HG02678 (cell line): ENCODE results near the gene ADM.

Source experiments
- ATAC-seq: cut with Tn5 transposase; IDR thresholded peaks from one replicate; pipeline ENCODE4 v1.9.1; 2021; ENCODE audit warnings: mild to moderate bottlenecking, moderate library complexity; ENCODE audit not compliant: unreplicated experiment

ADM gene

DNA sequence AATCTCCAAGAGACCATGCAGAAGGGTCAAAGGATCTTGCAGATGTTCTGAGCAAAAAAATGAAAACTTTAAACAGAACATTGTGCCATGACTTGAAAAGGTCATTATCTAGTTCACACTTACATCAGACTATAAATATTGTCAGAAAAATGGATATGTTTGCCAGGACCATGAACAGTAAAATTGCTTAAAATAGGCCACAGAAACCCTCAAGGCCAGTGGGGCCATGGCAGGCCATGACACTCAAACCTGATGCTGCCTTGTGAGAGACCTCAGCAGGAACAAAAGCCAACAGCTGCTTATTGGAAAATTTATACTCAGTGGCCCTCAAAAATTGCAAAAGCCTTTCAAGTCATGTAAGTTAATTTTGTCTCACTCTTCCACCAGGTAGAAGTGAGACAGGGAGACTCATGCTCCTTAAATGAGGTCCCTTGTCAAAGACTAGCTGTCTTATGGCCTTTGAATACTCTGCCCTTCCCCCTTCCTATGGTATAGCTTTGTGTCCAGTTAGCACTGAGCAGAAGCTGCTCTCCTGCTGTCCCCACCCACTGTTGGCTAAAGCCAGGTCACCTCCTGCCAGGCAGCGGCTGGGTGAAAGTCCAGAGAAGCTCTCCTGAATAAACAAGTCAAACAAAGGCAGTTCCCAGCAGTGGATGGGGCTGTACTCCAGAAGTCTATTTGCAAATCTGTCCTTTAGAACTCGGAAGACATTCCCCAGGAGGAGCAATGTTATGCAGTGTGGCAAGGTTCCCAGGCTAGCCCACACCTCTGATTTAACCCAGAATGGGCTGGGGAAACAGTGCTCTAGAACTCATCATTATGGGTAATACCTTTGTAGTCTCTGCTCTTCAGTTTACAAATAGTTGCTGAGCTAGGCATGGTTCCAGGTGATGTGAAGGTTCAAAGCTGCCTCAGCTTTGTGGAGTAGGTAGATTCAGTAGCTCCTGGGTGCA is 21.4 kb downstream of the ADM start:
- ATAC-seq = no peak

DNA sequence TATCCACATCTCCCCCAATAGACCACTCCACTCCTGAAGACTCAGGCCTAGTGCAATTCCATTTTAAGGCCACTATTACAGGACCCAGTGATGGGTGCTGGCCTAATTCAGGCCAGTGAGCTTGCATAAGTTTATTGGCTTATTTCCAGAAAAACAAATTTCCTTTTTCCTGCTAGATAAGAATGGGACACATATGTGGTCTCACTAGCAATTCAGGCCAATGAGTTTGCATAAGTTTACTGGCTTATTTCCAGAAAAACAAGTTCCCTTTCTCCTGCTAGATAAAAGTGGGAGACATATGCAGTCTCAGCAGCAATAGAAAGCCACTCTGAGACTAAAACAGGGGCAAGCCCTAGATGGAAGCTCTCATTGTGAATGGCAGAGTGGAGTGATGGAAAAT is 22.4 kb downstream of the ADM start:
- no peak for ATAC-seq

DNA sequence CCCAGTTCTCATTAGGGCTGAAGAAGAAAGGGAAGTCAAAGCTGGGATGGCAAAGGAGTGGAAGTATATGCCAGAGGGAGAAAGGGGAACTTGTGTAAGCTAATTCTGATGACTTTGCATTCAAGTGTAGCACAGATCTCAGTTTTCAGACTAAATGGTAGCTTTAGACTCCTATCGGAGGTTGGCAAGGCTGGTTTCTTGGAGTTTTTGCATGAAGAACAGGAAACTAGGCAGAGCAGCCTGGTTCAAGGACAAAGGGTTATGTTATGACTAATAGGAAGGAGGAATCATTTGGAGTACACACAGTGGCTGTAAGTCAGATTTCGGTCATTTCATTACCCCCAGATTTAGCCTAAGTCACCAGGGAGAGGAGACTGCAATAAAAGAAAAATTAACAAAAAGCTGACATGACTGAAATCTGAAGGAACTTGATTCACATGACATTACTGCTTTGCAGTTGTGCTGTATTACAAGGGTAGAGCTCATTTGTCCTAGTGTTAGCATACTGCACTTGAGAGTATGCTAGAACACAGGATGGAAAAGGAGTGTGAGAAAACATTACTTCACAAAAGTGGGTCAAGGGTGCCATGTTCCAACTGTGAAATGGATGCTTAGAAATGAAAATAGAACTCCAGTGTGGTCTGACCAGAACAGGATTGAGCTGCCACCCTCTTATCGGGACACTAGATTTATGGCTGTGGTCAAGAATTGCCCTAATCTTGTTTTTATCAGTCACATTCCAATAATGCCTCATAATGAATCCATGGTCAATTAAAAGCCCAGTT is 23.6 kb downstream of the ADM start:
- ATAC-seq = no peak

DNA sequence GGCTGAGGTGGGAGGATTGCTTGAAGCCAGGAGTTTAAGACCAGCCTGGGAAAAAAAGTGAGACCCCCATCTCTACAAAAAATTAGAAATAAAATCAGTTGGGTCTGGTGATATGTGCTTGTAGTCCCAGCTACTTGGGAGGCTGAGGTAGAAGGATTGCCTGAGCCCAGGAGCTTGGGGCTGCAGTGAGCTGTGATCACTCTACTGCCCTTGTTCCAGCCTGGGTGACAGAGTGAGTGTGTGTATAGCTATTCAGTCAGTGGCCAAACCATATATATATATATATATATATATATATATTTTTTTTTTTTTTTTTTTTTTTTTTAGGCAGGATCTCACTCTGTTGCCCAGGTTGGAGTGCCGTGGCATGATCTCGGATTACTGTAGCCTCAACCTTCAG is 24.5 kb downstream of the ADM start:
- ATAC-seq = no peak

DNA sequence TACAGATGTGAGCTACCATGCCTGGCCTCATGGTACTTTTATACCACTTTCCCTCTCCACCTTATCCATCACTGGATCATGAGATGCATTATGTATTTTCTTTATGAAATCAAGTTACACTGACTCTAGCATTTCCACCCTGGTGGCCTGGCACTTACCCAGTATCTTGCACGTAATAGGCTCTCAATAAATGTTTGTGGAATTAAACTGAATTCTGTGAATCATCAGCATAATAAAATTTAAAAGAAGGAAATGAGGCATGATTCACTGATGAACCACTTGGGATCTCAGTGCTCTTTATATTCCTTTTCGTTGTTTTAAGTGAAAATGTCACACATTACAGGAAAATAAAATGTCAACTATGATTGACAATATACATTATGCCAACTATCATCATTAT is 25.1 kb downstream of the ADM start:
- ATAC-seq = no peak

DNA sequence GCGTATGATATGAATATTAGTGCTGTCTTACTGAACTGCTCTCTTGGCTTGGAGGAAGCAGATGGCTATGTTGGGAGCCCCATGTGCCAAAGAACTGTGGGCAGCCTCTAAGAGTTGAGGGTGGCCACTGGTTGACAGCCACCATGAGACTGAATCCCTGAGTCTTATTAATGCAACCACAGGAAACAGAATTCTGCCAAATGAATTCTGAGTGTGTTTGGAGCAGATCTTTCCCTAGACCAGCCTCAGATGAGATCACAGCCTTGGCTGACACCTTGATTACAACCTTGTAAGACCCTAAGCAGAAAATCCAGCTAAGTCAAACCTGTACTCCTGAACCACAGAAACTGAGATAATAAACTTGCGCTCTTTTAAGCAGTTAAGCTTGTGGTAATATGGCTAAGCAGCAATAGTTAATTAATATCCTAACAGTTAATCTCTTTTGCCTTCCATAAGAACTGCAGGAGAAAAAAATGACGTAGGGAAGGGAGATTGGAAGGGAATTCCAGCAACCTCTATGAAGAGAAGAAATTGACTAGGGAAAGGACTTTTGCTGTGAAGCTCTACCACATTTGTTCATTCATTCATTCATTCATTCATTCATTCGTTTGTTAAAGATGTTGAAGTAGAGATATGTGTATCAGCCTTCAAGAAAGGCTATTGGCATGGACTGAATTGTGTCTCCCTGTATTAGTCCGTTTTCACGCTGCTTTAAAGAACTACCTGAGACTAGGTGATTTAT is 26.8 kb downstream of the ADM start:
- ATAC-seq = no peak

DNA sequence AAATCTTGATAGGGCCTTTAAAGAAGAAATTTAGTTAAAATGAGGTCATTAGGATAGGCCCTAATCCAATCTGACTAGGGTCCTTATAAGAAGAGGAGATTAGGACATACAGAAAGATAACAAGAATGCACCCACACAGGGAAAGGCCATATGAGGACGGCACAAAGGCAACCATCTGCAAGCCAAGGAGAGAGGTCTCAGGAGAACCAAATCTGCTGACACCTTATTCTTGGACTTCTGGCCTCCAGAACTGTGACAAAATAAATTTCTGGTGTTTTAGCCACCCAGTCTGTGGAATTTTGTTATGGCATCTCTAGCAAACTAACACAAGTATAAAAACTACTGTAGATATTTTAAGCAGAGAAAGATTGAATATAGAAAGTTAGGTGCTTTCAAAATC is 28.6 kb downstream of the ADM start:
- no peak for ATAC-seq

DNA sequence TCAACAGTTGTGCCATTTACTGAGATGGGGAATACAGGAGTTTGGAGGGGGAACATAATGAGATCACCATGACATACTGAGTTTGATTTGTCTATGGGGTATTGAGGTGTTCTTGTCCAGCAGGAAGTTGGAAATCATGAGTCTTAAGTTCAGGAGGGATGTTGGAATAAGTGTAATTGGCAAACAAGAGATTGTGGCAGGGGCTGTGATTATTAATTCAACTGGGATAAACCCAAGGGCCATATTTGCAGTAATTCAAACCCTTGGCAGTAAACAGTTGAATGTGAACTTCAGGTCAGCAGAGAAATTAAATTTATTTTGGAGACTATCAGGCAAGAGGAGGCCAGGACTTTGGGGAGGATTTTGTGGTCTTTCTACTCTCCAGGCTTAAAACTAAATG is 33.4 kb downstream of the ADM start:
- ATAC-seq = no peak

DNA sequence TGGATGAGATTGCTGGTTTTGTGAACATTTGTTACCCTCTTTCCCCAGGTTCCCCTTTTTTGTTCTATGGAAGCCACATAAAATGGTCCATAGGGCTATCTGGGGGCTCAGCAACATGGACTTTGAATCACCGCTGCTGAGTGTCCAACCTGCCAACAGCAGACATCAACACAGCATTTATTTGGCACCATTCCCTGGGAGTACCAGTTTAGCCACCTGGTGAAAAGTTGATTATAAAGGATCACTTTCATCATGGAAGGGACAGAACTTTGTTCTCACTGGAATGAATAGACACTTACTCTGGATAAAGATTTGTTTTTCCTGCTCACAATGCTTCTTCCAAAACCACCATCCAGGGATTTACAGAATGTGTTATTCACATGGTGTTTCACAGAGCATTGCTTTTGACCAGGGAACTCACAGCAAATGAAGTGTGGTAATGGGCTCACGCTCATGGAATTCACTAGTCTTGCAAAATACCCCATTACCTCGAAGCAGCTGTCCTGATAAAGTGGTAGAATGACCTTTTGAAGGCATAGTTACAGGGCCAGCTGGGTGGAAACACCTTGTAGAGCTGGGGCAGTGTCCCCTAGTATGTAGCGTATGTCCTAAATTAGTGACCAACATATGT is 43.9 kb downstream of the ADM start:
- no peak for ATAC-seq

DNA sequence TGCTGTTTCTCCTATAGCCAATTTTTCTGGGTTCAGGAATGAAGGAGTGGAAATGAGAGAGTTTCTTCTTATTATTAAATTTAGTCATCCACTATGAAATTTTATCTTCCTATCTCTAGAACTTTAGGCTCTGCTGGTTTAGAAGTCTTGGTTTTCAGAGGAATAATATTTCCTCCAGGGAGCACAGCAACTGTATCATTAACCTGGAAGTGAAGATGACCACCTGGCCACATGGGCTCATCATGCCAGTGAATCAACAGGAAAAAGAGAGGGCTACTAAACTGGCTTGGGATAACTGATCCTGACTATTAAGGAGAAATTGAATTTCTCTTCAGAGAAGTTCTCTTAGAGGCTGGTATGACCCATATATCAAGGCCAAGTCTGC is 44.4 kb downstream of the ADM start:
- no peak for ATAC-seq

DNA sequence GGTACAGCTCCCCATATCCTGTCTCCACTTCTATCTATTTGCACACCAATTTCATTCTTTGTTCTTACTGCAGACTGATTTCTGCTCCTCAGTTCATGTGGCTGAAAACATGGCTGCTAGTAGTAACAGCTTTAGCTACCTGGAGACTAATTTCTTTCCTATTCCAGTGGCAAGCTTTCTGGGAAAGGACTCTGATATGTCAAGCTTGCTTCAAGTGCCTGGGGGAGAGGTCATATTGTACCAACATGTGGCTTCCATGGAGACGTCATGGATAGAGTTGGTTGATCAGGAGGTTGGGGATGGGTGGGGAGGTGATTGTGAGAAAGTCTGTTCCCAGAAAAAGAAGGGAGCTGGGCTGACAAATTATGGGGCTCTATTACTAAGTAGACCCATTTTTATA is 44.9 kb downstream of the ADM start:
- ATAC-seq = no peak

DNA sequence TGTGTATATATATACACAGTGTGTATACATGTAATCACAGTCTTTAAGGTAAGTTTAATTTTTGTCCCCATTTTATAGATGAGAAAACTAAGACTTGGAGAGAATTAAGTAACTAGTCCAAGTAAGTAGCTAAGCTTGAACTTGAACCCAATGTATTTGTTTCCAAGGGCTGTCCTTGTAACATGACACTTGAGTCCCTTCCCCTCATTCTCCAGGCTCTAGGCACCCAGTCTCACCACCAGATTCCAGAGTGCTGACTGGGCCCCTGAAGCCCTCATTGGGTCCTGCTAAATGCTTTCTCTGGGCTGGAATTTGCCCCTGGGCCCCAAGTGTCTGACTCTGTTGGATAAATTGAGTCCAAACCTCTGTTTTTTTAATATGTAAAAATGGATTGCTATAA is 45.5 kb downstream of the ADM start:
- no peak for ATAC-seq

DNA sequence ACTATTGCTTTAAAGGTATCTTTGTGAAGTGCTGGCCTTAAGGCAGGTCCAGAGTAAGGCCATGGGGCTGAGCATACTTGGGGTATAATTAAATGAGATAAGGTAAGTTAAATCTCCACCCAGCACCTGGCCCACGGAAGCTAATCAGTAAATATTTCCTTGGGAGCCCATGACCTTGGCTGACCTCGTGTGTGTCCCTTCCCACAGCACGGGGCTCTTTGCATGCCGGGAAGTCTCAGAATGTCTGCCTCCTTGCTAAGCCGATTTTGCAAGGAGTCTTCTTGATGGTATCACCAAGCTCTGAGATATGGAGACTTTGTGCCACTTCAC is 46.5 kb downstream of the ADM start:
- no peak for ATAC-seq

DNA sequence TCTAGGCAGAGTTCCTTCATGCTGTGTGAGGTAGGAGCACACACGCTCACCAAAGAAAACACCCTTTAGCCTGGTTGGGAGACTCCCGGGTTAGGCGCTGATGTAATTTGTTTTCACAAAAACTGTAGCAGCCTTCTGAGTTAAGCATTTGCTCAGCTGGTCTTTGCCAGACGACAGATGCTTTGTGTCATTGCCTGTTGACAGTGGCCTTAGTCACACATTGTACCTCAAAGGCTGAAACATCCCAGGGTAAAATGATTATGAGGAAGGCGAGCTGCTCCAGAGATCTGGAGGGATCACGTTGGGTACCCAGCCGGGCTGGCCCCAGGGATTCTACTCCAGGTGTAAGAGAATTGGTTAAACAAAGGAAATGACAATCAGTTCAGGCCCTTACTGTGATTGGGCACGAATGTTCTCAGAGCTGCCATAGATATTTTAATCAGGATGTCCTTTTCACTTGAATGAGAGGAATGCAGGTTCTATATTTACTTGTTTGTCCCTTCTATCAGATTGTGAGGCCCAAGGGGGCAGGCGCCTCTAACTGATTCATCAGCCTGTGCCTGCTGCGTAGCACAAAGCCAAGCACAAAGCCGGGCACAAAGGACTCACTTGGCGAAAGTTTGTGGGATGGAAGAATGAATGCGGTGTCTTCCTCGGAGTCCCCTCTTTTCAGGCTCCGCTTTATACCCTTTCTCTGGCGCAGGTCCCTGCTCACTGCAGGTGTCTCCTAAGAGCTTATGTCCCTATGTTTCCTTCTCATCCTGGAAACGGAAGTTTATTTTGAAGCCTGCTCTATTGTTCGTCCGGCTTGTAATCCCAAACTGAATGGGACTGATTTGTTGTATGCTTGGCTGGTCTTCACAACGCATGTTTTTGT is 47.1 kb downstream of the ADM start:
- no peak for ATAC-seq

DNA sequence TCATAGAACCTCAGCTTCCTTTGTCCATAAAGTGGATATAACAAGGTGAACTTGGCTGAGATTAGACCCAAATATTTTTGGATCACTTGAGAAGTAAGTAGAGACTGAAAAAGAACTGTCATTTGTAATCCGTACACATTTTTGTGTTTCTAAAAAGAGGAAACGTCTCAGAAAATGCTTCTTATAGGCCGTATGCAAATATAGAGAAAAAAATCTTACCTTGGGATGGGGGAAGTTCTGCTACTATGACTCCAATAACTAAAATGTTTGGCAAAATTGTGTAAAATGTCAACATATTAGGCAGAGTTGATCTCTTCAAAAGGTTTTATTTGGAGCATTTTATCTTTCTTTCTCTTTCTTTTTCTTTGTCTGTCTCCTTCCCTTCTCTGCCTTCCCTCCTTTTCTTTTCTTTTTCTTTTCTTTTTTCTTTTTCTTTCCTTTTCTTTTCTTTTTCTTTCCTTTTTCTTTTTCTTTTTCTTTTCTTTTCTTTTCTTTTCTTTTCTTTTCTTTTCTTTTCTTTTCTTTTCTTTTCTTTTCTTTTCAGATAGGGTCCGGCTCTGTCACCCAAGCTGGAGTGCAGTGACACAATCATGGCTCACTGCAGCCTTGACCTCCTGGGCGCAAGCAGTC is 48.2 kb downstream of the ADM start:
- ATAC-seq = no peak

DNA sequence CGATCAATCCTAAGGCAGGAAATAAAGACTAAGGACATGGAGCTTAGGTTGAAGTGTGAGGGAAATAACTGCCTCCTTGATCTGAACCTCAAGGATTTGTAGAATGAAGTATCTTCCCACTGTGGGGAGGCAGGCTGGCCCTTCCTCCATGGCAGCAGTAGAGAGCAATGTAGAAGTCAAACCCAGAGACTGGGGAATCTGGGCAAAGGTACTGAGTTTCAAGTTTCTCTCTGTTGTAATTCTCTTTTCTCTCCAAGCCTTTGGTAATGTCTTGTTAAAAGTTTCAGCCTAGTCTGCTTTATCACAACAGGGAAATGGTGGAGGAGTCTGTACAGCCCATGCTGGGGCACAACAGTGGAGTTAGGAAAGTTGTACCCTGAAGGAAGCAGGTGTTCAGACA is 49.5 kb downstream of the ADM start:
- ATAC-seq = no peak

DNA sequence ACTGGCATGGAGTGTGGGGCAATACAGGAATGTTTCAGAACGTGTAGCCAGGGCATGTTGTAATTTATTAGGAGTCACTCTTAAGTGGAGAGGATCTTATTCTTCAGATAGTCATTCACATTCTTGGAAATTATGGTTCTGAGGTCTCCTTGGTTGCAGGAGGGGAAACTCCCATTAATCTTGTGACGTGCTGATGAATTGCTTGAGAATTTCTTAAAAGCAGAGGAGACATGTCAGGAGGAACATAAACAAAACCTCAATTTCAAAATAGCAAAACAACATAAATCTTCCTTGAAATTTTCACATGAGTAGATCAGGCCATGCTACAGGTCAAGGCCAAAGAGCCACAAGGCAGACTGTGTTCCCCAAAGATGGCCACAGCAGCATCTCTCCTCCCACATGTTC is 50.4 kb downstream of the ADM start:
- no peak for ATAC-seq

DNA sequence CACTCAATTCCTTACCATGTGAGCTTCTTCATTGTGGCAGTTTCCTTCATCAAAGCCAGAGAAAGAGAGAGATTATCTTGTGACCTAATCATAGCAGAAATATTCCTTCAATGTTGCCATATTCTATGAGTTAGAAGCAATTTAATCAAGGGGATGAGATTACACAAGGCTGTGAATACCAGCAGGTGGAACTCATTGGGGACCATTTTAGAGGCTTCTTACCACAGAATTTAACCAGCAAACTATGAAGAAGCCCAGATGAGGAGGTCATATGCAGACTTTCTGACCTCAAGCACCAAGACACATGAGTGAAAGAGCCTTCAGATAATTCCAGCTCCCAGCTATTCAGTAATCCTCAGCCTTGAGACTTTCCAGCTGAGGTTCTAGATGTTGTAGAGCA is 51.3 kb downstream of the ADM start:
- no peak for ATAC-seq
